HepG2 (cell line): ENCODE data around the gene MTA1. TPM values are rescaled to one million over a fixed set of nuclear protein-coding genes. Genes with fewer than 3 reads are reported as not detected.

ENCODE experiments used
- ATAC-seq: fragments of 200-7000 bp; cut with Tn5 transposase; 3 replicates; pipeline ENCODE4 v1.9.1; 2020; ENCODE audit warnings: mild to moderate bottlenecking, moderate library complexity
- BruUV-seq: library from RNA; stranded (reverse); fragments of 400-500 nt; replicated peaks from 2 replicates; lab custom pipeline; 2021; lab: Mats Ljungman, UMichigan
- CTCF ChIA-PET: fragments of 300-600 bp; formaldehyde crosslinking; extraction: SDS; loops from one replicate; lab custom pipeline; 2021; ENCODE audit warnings: low total read pairs, inconsistent platforms, low intra/inter-chr PET ratio; lab: Yijun Ruan, JAX
- POLR2A ChIA-PET: fragments of 350-600 bp; sonication (Branson Sonifier 250); formaldehyde crosslinking; loops from one replicate; lab custom pipeline; 2020; ENCODE audit warnings: antibody characterized with exemption, inconsistent platforms; lab: Yijun Ruan, JAX
- DNase-seq: peaks from one replicate; pipeline ENCODE4 v3.0.0-alpha.2; 2015; ENCODE audit warnings: low spot score
- FAIRE-seq: peaks from 3 replicates; lab custom pipeline; 2011; peaks lifted over from hg19 to GRCh38; lab: Jason Lieb, UNC
- H2AFZ ChIP-seq: one replicate; pipeline ENCODE4 v1.6.1; 2011; ENCODE audit warnings: low read length, inconsistent platforms
- H3K27ac ChIP-seq: fragments of 300-600 bp; 3 replicates; pipeline ENCODE4 v1.8.0; 2011; ENCODE audit warnings: mixed run types, mild to moderate bottlenecking, mixed read lengths, low read length, inconsistent platforms; ENCODE audit not compliant: insufficient read depth; ENCODE audit errors: extremely low read length
- H3K27me3 ChIP-seq, 2 experiments: fragments of 200-600 bp in 1 of 2; 2 replicates in 1 of 2; 3 replicates in 1 of 2; pipeline versions ENCODE4 v1.6.0 to v1.8.0; 2011; ENCODE audit warnings: low read length in 2 of 2, mild to moderate bottlenecking in 2 of 2, moderate library complexity in 2 of 2, inconsistent platforms in 1 of 2; ENCODE audit not compliant: insufficient read depth in 2 of 2, control insufficient read depth in 1 of 2
- H3K36me3 ChIP-seq, 2 experiments: fragments of 200-600 bp in 1 of 2; replicated peaks in 1 of 2; 2 replicates in 1 of 2; 3 replicates in 1 of 2; pipeline versions ENCODE4 v1.5.1 to v1.8.0; 2011; ENCODE audit warnings: low read length in 2 of 2, inconsistent platforms in 1 of 2; ENCODE audit not compliant: insufficient read depth in 2 of 2, control insufficient read depth in 1 of 2
- H3K4me1 ChIP-seq: 2 replicates; pipeline ENCODE4 v1.5.1; 2012; ENCODE audit warnings: low read length, inconsistent platforms; ENCODE audit not compliant: insufficient read depth
- H3K4me2 ChIP-seq: 2 replicates; pipeline ENCODE4 v1.6.0; 2011; ENCODE audit warnings: low read depth, low read length, inconsistent platforms
- H3K4me3 ChIP-seq, 3 experiments: fragments of 200-600 bp in 1 of 3; sonication (generic), shearing (Covaris generic) in 1 of 3; replicated peaks in 1 of 3; 2 replicates each; pipeline ENCODE4 v1.5.1; 2011 to 2016; ENCODE audit warnings: low read length in 3 of 3, inconsistent platforms in 2 of 3, low read depth in 2 of 3, mild to moderate bottlenecking in 2 of 3, control low read depth in 1 of 3, mixed read lengths in 1 of 3; ENCODE audit not compliant: insufficient read depth in 1 of 3
- H3K79me2 ChIP-seq: one replicate; pipeline ENCODE4 v1.6.1; 2011; ENCODE audit warnings: low read length, inconsistent platforms; ENCODE audit not compliant: insufficient read depth
- H3K9ac ChIP-seq: 2 replicates; pipeline ENCODE4 v1.6.0; 2011; ENCODE audit warnings: mild to moderate bottlenecking, low read depth, low read length, inconsistent platforms; ENCODE audit not compliant: insufficient read depth
- H3K9me3 ChIP-seq: 2 replicates; pipeline ENCODE4 v1.5.1; 2012; ENCODE audit warnings: mild to moderate bottlenecking, low read length
- H4K20me1 ChIP-seq: 2 replicates; pipeline ENCODE4 v1.6.0; 2011; ENCODE audit warnings: inconsistent platforms, mild to moderate bottlenecking, low read length, moderate library complexity; ENCODE audit not compliant: insufficient read depth
- ARNT2 ChIP-seq: sonication (generic); formaldehyde crosslinking; IDR thresholded peaks from 2 replicates; pipeline ENCODE4 v1.8.0; 2022; ENCODE audit warnings: mild to moderate bottlenecking, low read depth, missing genetic modification reagents, moderate library complexity
- CHCHD3 ChIP-seq: sonication (generic); formaldehyde crosslinking; IDR thresholded peaks from 2 replicates; pipeline ENCODE4 v1.8.0; 2022; ENCODE audit warnings: mild to moderate bottlenecking, missing genetic modification reagents, moderate library complexity
- ELF1 ChIP-seq: sonication (generic); formaldehyde crosslinking; IDR thresholded peaks from 2 replicates; pipeline ENCODE4 v1.4.0; 2020; ENCODE audit warnings: missing genetic modification reagents
- KLF15 ChIP-seq: sonication (generic); formaldehyde crosslinking; IDR thresholded peaks from 2 replicates; pipeline ENCODE4 v1.8.1; 2023; ENCODE audit warnings: borderline replicate concordance, mild to moderate bottlenecking, inconsistent platforms, missing genetic modification reagents, mixed read lengths
- RFX1 ChIP-seq: fragments of 450-650 bp; IDR thresholded peaks from 2 replicates; pipeline ENCODE4 v1.6.1; 2017
- ZNF101 ChIP-seq: sonication (generic); formaldehyde crosslinking; IDR thresholded peaks from 2 replicates; pipeline ENCODE4 v1.4.0; 2020; ENCODE audit warnings: mild to moderate bottlenecking, low read depth, missing genetic modification reagents, borderline replicate concordance
- ZNF12 ChIP-seq: sonication (generic); formaldehyde crosslinking; IDR thresholded peaks from 2 replicates; pipeline ENCODE4 v1.5.0; 2020; ENCODE audit warnings: missing genetic modification reagents
- ZNF326 ChIP-seq: sonication (generic); formaldehyde crosslinking; IDR thresholded peaks from 2 replicates; pipeline ENCODE4 v1.4.0; 2020; ENCODE audit warnings: missing genetic modification reagents, borderline replicate concordance
- ZNF382 ChIP-seq: sonication (generic); formaldehyde crosslinking; IDR thresholded peaks from 2 replicates; pipeline ENCODE4 v1.5.0; 2020; ENCODE audit warnings: missing genetic modification reagents, mild to moderate bottlenecking, borderline replicate concordance
- ZNF589 ChIP-seq: sonication (generic); formaldehyde crosslinking; conservative IDR thresholded peaks from 2 replicates; pipeline ENCODE4 v1.8.0; 2022; ENCODE audit warnings: mild to moderate bottlenecking, moderate library complexity, missing genetic modification reagents
- WGBS: methylation state at CpG from one replicate; pipeline ENCODE4 v1.1.6; 2017; ENCODE audit warnings: low lambda C conversion rate; 5-methylcytosine and 5-hydroxymethylcytosine counted together
- in situ Hi-C: cut with HindIII; loops from 2 replicates; pipeline ENCODE4 v1.10.0; 2017; ENCODE audit warnings: low pct_unique_long_range_greater_than_20kb; ENCODE audit not compliant: extremely low pct_ligation_motif_present
- intact Hi-C: fragments of 100-400 bp; cut with micrococcal nuclease; formaldehyde crosslinking; loops from one replicate; pipeline ENCODE4 v1.10.0; 2022; ENCODE audit not compliant: unreplicated experiment
- polyA plus RNA-seq, 8 experiments: library from polyadenylated mRNA; depleted of rRNA in 3 of 8; stranded (reverse) in 7 of 8; unstranded in 1 of 8; fragments of >200 nt; fragmentation: Illumina TruSeq in 4 of 8; extraction: Trizol in 4 of 8; gene quantifications; 2 replicates each; pipeline versions ENCODE4 v1.2.1 to v1.2.3, GENCODE V29; 2011 to 2016; ENCODE audit warnings: low read depth in 4 of 8, missing spikeins in 1 of 8, mixed read lengths in 1 of 8; ENCODE audit not compliant: insufficient read depth in 1 of 8
- total RNA-seq, 5 experiments: library from RNA; depleted of rRNA; stranded (reverse); fragments of >200 nt; fragmentation: Illumina TruSeq; extraction: Trizol; gene quantifications; 2 replicates each; pipeline ENCODE4 v1.2.3, GENCODE V29; 2016; ENCODE audit warnings: low read depth in 1 of 5
- TF ChIP-seq, protein P1 (sequence below): sonication (generic); formaldehyde crosslinking; IDR thresholded peaks from 2 replicates; pipeline ENCODE4 v1.5.1; 2020; ENCODE audit warnings: mild to moderate bottlenecking, missing genetic modification reagents, borderline replicate concordance
- TF ChIP-seq, protein P2 (sequence below): sonication (generic); formaldehyde crosslinking; IDR thresholded peaks from 2 replicates; pipeline ENCODE4 v1.4.0; 2020; ENCODE audit warnings: missing genetic modification reagents
- TF ChIP-seq, protein P3 (sequence below): sonication (generic); formaldehyde crosslinking; IDR thresholded peaks from 2 replicates; pipeline ENCODE4 v1.4.0; 2020; ENCODE audit warnings: missing genetic modification reagents, mild to moderate bottlenecking, borderline replicate concordance
- TF ChIP-seq, protein P4 (sequence below): sonication (generic); formaldehyde crosslinking; IDR thresholded peaks from 2 replicates; pipeline ENCODE4 v1.4.0; 2020; ENCODE audit warnings: missing genetic modification reagents, borderline replicate concordance

The MTA1 gene
- total and polyA plus RNA-seq, 2 of the 13 experiments (the other 11 are each of a cell fraction or from before 2014, with no cell fraction given): 35.2 to 85.8 TPM

DNA sequence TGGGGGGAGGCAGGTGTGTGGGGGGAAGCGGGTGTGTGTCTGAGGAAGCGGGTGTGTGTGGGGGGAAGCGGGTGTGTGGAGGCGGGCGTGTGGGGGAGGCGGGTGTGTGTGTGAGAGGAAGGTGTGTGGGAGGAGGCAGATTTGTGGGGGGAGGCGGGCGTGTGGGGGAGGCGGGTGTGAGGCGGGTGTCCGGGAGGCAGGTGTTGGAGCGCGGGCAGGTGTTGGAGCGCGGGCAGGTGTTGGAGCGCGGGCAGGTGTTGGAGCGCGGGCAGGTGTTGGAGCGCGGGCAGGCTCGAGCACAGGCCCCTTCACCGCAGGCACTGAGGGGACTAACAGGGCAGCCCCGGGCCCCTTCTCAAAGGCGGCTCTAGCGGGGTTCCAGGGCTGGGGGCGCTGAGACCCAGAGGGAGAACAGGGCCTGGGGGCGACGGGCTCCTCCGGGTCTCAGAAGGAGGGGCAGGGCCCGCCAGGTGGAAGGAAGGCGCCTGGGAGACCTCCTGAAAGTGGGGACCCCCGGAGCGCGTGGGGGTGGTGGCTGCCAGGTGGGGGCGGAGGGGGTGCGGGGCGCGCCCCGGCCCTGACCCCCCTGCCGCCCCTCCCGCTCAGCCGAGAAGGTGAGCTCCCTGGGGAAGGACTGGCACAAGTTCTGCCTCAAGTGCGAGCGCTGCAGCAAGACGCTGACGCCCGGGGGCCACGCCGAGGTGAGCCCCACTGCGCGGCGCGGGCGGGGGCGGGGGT is 58.2 kb downstream of the MTA1 start:
- Histone ChIP-seq H3K27ac (no peak overlapping the region), H3K79me2 (no peaks in the 10 kb centered on the region), H3K27me3 (peaks cover 0 to 11% of the 10 kb centered on the region in 2 experiments; a peak in 4 of 5 replicates), H4K20me1 (0 out of 2 replicates have a peak, but pooled peaks cover 2% of the 10 kb centered on the region), H3K9me3 (no peaks in the 10 kb centered on the region), H3K4me2 (no peak overlapping the region), H3K4me1 (peaks cover 48% of the 10 kb centered on the region)
- DNase-seq: no peak
- WGBS: 92% methylated on average over 34 of the region's 56 CpGs
- in situ Hi-C loops (no loop called here), intact Hi-C loops (no loop called here)
- no TSS peak for BruUV-seq
- CTCF ChIA-PET: no interaction called here
- no peak for FAIRE-seq
- TF ChIP-seq CHCHD3 (no peak), ZNF12 (CRISPR knock-in tag) (no peak), ZNF589 (CRISPR knock-in tag) (no peak), ZNF382 (CRISPR knock-in tag) (no peak), KLF15 (CRISPR knock-in tag) (no peak), ZNF101 (CRISPR knock-in tag) (no peak), ELF1 (CRISPR knock-in tag) (no peak), RFX1 (no peak), ARNT2 (no peak), ZNF326 (CRISPR knock-in tag) (no peak)
- TF ChIP-seq, protein P1, sequence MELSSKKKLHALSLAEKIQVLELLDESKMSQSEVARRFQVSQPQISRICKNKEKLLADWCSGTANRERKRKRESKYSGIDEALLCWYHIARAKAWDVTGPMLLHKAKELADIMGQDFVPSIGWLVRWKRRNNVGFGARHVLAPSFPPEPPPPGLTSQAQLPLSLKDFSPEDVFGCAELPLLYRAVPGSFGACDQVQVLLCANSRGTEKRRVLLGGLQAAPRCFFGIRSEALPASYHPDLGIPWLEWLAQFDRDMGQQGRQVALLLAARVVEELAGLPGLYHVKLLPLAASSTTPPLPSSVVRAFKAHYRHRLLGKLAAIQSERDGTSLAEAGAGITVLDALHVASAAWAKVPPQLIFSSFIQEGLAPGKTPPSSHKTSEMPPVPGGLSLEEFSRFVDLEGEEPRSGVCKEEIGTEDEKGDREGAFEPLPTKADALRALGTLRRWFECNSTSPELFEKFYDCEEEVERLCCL (CRISPR knock-in tag): no peak
- TF ChIP-seq, protein P2, sequence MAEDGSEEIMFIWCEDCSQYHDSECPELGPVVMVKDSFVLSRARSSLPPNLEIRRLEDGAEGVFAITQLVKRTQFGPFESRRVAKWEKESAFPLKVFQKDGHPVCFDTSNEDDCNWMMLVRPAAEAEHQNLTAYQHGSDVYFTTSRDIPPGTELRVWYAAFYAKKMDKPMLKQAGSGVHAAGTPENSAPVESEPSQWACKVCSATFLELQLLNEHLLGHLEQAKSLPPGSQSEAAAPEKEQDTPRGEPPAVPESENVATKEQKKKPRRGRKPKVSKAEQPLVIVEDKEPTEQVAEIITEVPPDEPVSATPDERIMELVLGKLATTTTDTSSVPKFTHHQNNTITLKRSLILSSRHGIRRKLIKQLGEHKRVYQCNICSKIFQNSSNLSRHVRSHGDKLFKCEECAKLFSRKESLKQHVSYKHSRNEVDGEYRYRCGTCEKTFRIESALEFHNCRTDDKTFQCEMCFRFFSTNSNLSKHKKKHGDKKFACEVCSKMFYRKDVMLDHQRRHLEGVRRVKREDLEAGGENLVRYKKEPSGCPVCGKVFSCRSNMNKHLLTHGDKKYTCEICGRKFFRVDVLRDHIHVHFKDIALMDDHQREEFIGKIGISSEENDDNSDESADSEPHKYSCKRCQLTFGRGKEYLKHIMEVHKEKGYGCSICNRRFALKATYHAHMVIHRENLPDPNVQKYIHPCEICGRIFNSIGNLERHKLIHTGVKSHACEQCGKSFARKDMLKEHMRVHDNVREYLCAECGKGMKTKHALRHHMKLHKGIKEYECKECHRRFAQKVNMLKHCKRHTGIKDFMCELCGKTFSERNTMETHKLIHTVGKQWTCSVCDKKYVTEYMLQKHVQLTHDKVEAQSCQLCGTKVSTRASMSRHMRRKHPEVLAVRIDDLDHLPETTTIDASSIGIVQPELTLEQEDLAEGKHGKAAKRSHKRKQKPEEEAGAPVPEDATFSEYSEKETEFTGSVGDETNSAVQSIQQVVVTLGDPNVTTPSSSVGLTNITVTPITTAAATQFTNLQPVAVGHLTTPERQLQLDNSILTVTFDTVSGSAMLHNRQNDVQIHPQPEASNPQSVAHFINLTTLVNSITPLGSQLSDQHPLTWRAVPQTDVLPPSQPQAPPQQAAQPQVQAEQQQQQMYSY (CRISPR knock-in tag): no peak
- TF ChIP-seq, protein P3, sequence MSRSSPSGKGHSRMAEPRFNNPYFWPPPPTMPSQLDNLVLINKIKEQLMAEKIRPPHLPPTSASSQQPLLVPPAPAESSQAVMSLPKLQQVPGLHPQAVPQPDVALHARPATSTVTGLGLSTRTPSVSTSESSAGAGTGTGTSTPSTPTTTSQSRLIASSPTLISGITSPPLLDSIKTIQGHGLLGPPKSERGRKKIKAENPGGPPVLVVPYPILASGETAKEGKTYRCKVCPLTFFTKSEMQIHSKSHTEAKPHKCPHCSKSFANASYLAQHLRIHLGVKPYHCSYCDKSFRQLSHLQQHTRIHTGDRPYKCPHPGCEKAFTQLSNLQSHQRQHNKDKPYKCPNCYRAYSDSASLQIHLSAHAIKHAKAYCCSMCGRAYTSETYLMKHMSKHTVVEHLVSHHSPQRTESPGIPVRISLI (CRISPR knock-in tag): no peak
- TF ChIP-seq, protein P4, sequence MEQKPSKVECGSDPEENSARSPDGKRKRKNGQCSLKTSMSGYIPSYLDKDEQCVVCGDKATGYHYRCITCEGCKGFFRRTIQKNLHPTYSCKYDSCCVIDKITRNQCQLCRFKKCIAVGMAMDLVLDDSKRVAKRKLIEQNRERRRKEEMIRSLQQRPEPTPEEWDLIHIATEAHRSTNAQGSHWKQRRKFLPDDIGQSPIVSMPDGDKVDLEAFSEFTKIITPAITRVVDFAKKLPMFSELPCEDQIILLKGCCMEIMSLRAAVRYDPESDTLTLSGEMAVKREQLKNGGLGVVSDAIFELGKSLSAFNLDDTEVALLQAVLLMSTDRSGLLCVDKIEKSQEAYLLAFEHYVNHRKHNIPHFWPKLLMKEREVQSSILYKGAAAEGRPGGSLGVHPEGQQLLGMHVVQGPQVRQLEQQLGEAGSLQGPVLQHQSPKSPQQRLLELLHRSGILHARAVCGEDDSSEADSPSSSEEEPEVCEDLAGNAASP (CRISPR knock-in tag): no peak
- TF ChIP-seq, all 625 proteins: peak for 0
- Histone ChIP-seq H3K9ac (no peak overlapping the region), H3K36me3 (no peaks in the 10 kb centered on the region), H3K4me3 (no peak overlapping the region), H2AFZ (no peak overlapping the region)
- no peak for ATAC-seq
- POLR2A ChIA-PET: no interaction called here
